Tibial artery (tissue), 4 donors: ENCODE results near the gene QSOX1.
"Not testable (repeated sequence)": the region's sequence is repeated elsewhere in the genome, so short reads cannot be mapped to it uniquely, and the experiment has no call there.

Experiments
- DNase-seq, 2 donors: peaks; one replicate each; pipeline ENCODE4 v3.0.0-alpha.2; 2019
- H3K27ac ChIP-seq, 2 donors: fragments of 200-600 bp; sonication (generic) in 1 of 2; 1 replicate in 1 of 2; 2 replicates in 1 of 2; pipeline ENCODE4 v1.5.1; 2018 to 2019; ENCODE audit warnings: mild to moderate bottlenecking in 1 of 2
- H3K27me3 ChIP-seq, 2 donors: fragments of 200-600 bp; sonication (generic) in 1 of 2; one replicate each; pipeline versions ENCODE4 v1.5.1 to v1.6.0; 2016 to 2019
- H3K36me3 ChIP-seq, 3 donors: fragments of 200-600 bp; sonication (generic) in 2 of 3; one replicate each; pipeline ENCODE4 v1.5.1; 2016 to 2019; ENCODE audit warnings: mild to moderate bottlenecking in 2 of 3
- H3K4me1 ChIP-seq, 4 donors: fragments of 200-600 bp; sonication (generic) in 2 of 4; 1 replicate in 3 of 4; 2 replicates in 1 of 4; pipeline ENCODE4 v1.5.1; 2016 to 2019
- H3K4me3 ChIP-seq, 2 donors: fragments of 200-600 bp; sonication (generic) in 1 of 2; 1 replicate in 1 of 2; 2 replicates in 1 of 2; pipeline ENCODE4 v1.5.1; 2018 to 2019; ENCODE audit warnings: mild to moderate bottlenecking in 2 of 2
- H3K9me3 ChIP-seq, 3 donors: fragments of 200-600 bp; sonication (generic) in 1 of 3; one replicate each; pipeline ENCODE4 v1.5.1; 2016 to 2019
- intact Hi-C: fragments of 100-400 bp; cut with DNase I; formaldehyde crosslinking; loops from one replicate; pipeline ENCODE4 v1.15.0; 2023; ENCODE audit warnings: low total_unique reads
- TF ChIP-seq, protein P1 (sequence below), 2 experiments: fragments of 200-600 bp in 1 of 2; fragments of 450-650 bp in 1 of 2; IDR thresholded peaks; one replicate each; pipeline ENCODE4 v1.5.1; 2017 to 2019; ENCODE audit warnings: antibody characterized with exemption in 2 of 2, mild to moderate bottlenecking in 1 of 2, moderate library complexity in 1 of 2

The QSOX1 gene

GRCh38 chr1:180201451-180202200 is 47.0 kb downstream of the QSOX1 start:
- TF ChIP-seq, protein P1, sequence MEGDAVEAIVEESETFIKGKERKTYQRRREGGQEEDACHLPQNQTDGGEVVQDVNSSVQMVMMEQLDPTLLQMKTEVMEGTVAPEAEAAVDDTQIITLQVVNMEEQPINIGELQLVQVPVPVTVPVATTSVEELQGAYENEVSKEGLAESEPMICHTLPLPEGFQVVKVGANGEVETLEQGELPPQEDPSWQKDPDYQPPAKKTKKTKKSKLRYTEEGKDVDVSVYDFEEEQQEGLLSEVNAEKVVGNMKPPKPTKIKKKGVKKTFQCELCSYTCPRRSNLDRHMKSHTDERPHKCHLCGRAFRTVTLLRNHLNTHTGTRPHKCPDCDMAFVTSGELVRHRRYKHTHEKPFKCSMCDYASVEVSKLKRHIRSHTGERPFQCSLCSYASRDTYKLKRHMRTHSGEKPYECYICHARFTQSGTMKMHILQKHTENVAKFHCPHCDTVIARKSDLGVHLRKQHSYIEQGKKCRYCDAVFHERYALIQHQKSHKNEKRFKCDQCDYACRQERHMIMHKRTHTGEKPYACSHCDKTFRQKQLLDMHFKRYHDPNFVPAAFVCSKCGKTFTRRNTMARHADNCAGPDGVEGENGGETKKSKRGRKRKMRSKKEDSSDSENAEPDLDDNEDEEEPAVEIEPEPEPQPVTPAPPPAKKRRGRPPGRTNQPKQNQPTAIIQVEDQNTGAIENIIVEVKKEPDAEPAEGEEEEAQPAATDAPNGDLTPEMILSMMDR (IDR thresholded peaks at IDR 0.05), result no peak
- Histone ChIP-seq H3K27ac (no peak overlapping the region), H3K9me3 (no peaks in the 10 kb centered on the region), H3K4me1 (no peaks in the 10 kb centered on the region), H3K27me3 (no peaks in the 10 kb centered on the region), H3K4me3 (no peak overlapping the region), H3K36me3 (peaks cover 0 to 35% (median 9%) of the 10 kb centered on the region in 3 donors)
- DNase-seq, result no peak
- intact Hi-C loops, result no loop called here

DNA sequence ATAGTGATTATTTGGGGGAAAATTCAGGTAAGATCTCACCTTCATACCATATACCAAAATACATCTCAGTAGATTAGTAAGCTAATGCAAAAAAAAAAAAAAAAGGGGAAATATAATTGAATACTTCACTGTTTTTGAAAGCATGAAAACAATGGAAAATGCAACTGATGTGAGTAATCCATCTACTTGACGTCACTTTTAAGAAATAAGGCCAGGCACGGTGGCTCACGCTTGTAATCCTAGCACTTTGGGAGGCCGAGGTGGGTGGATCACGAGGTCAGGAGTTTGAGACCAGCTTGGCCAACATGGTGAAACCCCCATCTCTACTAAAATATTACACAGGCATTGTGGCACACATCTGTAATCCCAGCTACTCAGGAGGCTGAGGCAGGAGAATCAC is 47.9 kb downstream of the QSOX1 start:
- intact Hi-C loops, H3K4me1 ChIP-seq, DNase-seq, H3K27ac ChIP-seq, H3K9me3 ChIP-seq, H3K4me3 ChIP-seq, H3K27me3 ChIP-seq: not testable (repeated sequence)
- H3K36me3 ChIP-seq, result peaks cover 0 to 26% (median 0%) of the 10 kb centered on the region in 3 donors

GRCh38 chr1:180204231-180204630 is 49.6 kb downstream of the QSOX1 start:
- Histone ChIP-seq H3K27ac (no peak overlapping the region), H3K36me3 (peaks cover 0 to 9% (median 0%) of the 10 kb centered on the region in 3 donors), H3K27me3 (no peaks in the 10 kb centered on the region), H3K4me1 (no peaks in the 10 kb centered on the region), H3K9me3 (no peaks in the 10 kb centered on the region), H3K4me3 (no peak overlapping the region)
- no peak for DNase-seq
- TF ChIP-seq, protein P1 (IDR thresholded peaks at IDR 0.05), result no peak
- intact Hi-C loops, result no loop called here

GRCh38 chr1:180206581-180206980 is 51.9 kb downstream of the QSOX1 start:
- H3K36me3 ChIP-seq, result no peaks in the 10 kb centered on the region
- TF ChIP-seq, protein P1 (IDR thresholded peaks at IDR 0.05), result no peak
- intact Hi-C loops, result no loop called here
- no peaks in the 10 kb centered on the region for H3K9me3 ChIP-seq
- DNase-seq, result no peak
- H3K4me1 ChIP-seq, result no peaks in the 10 kb centered on the region
- no peak overlapping the region for H3K27ac ChIP-seq
- no peak overlapping the region for H3K4me3 ChIP-seq
- peaks cover 0 to 10% of the 10 kb centered on the region in 2 donors for H3K27me3 ChIP-seq

DNA sequence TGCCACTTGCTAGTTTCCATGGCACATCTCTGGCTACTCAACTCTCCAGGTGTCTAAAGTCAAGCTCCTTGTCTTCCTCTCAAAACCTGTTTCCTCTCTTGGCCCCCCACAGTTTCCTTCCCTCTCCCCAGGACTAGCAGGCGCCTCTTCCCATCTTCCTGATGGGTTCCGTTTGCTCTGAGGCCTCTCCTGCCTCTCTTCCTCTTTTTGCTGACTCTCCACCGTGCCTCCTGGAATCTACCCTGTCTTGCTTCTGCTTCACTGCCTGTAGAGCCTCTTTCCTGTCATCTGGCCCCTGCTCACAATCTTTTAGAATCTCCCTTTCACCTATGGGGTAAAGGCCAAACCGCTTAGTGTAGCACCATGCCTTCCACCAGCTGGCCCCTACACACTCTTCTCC is 53.6 kb downstream of the QSOX1 start:
- no peaks in the 10 kb centered on the region for H3K4me1 ChIP-seq
- no peak for DNase-seq
- no peak overlapping the region for H3K4me3 ChIP-seq
- TF ChIP-seq, protein P1 (IDR thresholded peaks at IDR 0.05), result no peak
- intact Hi-C loops, result no loop called here
- H3K27me3 ChIP-seq, result peaks cover 0 to 12% of the 10 kb centered on the region in 2 donors
- H3K27ac ChIP-seq, result no peak overlapping the region
- H3K36me3 ChIP-seq, result no peaks in the 10 kb centered on the region
- no peaks in the 10 kb centered on the region for H3K9me3 ChIP-seq

GRCh38 chr1:180210008-180210620 is 55.4 kb downstream of the QSOX1 start:
- no peaks in the 10 kb centered on the region for H3K4me1 ChIP-seq
- H3K27ac ChIP-seq, result no peak overlapping the region
- DNase-seq, result no peak
- peaks cover 0 to 12% of the 10 kb centered on the region in 2 donors for H3K27me3 ChIP-seq
- H3K9me3 ChIP-seq, result no peaks in the 10 kb centered on the region
- intact Hi-C loops, result no loop called here
- H3K4me3 ChIP-seq, result no peak overlapping the region
- TF ChIP-seq, protein P1 (IDR thresholded peaks at IDR 0.05), result no peak
- no peaks in the 10 kb centered on the region for H3K36me3 ChIP-seq
